B cell (primary cell): ENCODE data around the gene ZCCHC7. TPM values are rescaled to one million over a fixed set of nuclear protein-coding genes. Genes with fewer than 3 reads are reported as not detected.
"Not testable (repeated sequence)": the region's sequence is repeated elsewhere in the genome, so short reads cannot be mapped to it uniquely, and the experiment has no call there.

Experiments
- ATAC-seq: fragments of 200-7000 bp; cut with Tn5 transposase; one replicate; pipeline ENCODE4 v1.10.0; 2021; ENCODE audit warnings: low read depth, mild to moderate bottlenecking, moderate number of reproducible peaks, moderate library complexity
- CTCF ChIA-PET: fragments of 350-600 bp; sonication (Branson Sonifier 250); formaldehyde crosslinking; loops from one replicate; lab custom pipeline; 2021; ENCODE audit warnings: antibody characterized with exemption, inconsistent platforms; lab: Charles Lee
- POLR2A ChIA-PET: fragments of 350-600 bp; sonication (Branson Sonifier 250); formaldehyde crosslinking; loops from one replicate; lab custom pipeline; 2021; ENCODE audit warnings: antibody characterized with exemption; lab: Charles Lee
- DNase-seq: peaks from one replicate; pipeline ENCODE4 v3.0.0; 2013
- H2AFZ ChIP-seq: 2 replicates; pipeline ENCODE4 v1.6.1; 2012; ENCODE audit warnings: mild to moderate bottlenecking, low read depth, low read length; ENCODE audit not compliant: insufficient read depth, poor library complexity, severe bottlenecking
- H3K27ac ChIP-seq, 2 donors: 1 replicate in 1 of 2; 2 replicates in 1 of 2; pipeline ENCODE4 v1.5.1; 2012 to 2013; ENCODE audit warnings: low read length in 2 of 2, mild to moderate bottlenecking in 2 of 2, moderate library complexity in 1 of 2
- H3K27me3 ChIP-seq, 4 experiments: fragments of 200-600 bp in 1 of 4; sonication (generic) in 1 of 4; replicated peaks in 1 of 4; 1 replicate in 2 of 4; 2 replicates in 2 of 4; pipeline versions ENCODE4 v1.6.1 to v1.7.0; 2013 to 2016; ENCODE audit warnings: low read length in 3 of 4, mild to moderate bottlenecking in 2 of 4, mixed read lengths in 1 of 4, moderate library complexity in 1 of 4; ENCODE audit not compliant: insufficient read depth in 4 of 4, control insufficient read depth in 3 of 4; ENCODE audit errors: control extremely low read depth in 1 of 4
- H3K36me3 ChIP-seq, 2 experiments: replicated peaks in 1 of 2; 1 replicate in 1 of 2; 2 replicates in 1 of 2; pipeline versions ENCODE4 v1.6.1 to v1.7.1; 2013; ENCODE audit warnings: low read length in 1 of 2; ENCODE audit not compliant: insufficient read depth in 2 of 2, control insufficient read depth in 1 of 2; ENCODE audit errors: control extremely low read depth in 1 of 2, extremely low read depth in 1 of 2
- H3K4me1 ChIP-seq, 2 donors: fragments of 200-600 bp in 1 of 2; sonication (generic) in 1 of 2; 1 replicate in 1 of 2; 2 replicates in 1 of 2; pipeline versions ENCODE4 v1.5.1 to v1.6.1; 2013 to 2017; ENCODE audit warnings: low read length in 2 of 2; ENCODE audit not compliant: control insufficient read depth in 2 of 2, insufficient read depth in 2 of 2
- H3K4me2 ChIP-seq: replicated peaks from 2 replicates; pipeline ENCODE3; 2012; ENCODE audit warnings: mild to moderate bottlenecking, low read depth, low read length; ENCODE audit not compliant: poor library complexity, severe bottlenecking
- H3K4me3 ChIP-seq, 5 experiments: fragments of 200-600 bp in 1 of 5; sonication (generic) in 1 of 5; 1 replicate in 3 of 5; 2 replicates in 2 of 5; pipeline versions ENCODE4 v1.5.1 to v1.7.0; 2011 to 2016; ENCODE audit warnings: low read length in 4 of 5, mild to moderate bottlenecking in 4 of 5, low read depth in 2 of 5, control low read depth in 1 of 5, moderate library complexity in 1 of 5; ENCODE audit not compliant: insufficient read depth in 1 of 5; ENCODE audit errors: control extremely low read depth in 1 of 5, extremely low read depth in 1 of 5
- H3K79me2 ChIP-seq: fragments of 200-600 bp; sonication (generic); one replicate; pipeline ENCODE4 v1.6.0; 2016; ENCODE audit warnings: low read length; ENCODE audit not compliant: control insufficient read depth, insufficient read depth
- H3K9ac ChIP-seq: fragments of 200-600 bp; sonication (generic); 2 replicates; pipeline ENCODE4 v1.6.1; 2017; ENCODE audit warnings: mild to moderate bottlenecking, low read length, moderate library complexity
- H3K9me3 ChIP-seq, 3 donors: one replicate each; pipeline versions ENCODE4 v1.6.1 to v1.7.1; 2013; ENCODE audit warnings: low read length in 2 of 3; ENCODE audit not compliant: control insufficient read depth in 2 of 3, insufficient read depth in 1 of 3; ENCODE audit errors: control extremely low read depth in 1 of 3
- H4K20me1 ChIP-seq: 2 replicates; pipeline ENCODE4 v1.6.0; 2012; ENCODE audit warnings: mild to moderate bottlenecking, low read length; ENCODE audit not compliant: insufficient read depth, control insufficient read depth, poor library complexity, severe bottlenecking
- H3K27ac Mint-ChIP-seq: one replicate; pipeline ENCODE4 v1.8.0; 2021; ENCODE audit warnings: mixed read lengths
- H3K27me3 Mint-ChIP-seq: one replicate; pipeline ENCODE4 v1.8.0; 2021; ENCODE audit warnings: mixed read lengths
- H3K4me1 Mint-ChIP-seq: one replicate; pipeline ENCODE4 v1.8.0; 2021; ENCODE audit warnings: mixed read lengths
- H3K4me3 Mint-ChIP-seq: one replicate; pipeline ENCODE4 v1.8.0; 2021; ENCODE audit warnings: mixed read lengths
- H3K9me3 Mint-ChIP-seq: one replicate; pipeline ENCODE4 v1.8.0; 2022; ENCODE audit warnings: mixed read lengths; ENCODE audit not compliant: insufficient read depth
- EZH2 ChIP-seq: IDR thresholded peaks from 2 replicates; pipeline ENCODE4 v1.6.1; 2012; ENCODE audit warnings: borderline replicate concordance, low read depth, mild to moderate bottlenecking, moderate library complexity, low read length; ENCODE audit not compliant: insufficient read depth, poor library complexity, severe bottlenecking
- WGBS: methylation state at CpG from one replicate; pipeline ENCODE4 v1.1.5; 2013; ENCODE audit warnings: missing lambda C conversion rate; ENCODE audit not compliant: insufficient coverage; 5-methylcytosine and 5-hydroxymethylcytosine counted together
- intact Hi-C: fragments of 100-400 bp; cut with micrococcal nuclease; formaldehyde crosslinking; loops from one replicate; pipeline ENCODE4 v1.10.0; 2022
- polyA plus RNA-seq: library from polyadenylated mRNA; depleted of rRNA; stranded (reverse); fragments of >200 nt; gene quantifications from 2 replicates; pipeline ENCODE4 v1.2.3, GENCODE V29; 2012
- total RNA-seq, 2 donors: library from RNA; stranded (reverse); fragments of 120-200 nt in 1 of 2; gene quantifications; 1 replicate in 1 of 2; 2 replicates in 1 of 2; pipeline versions ENCODE4 v1.2.3 to v1.2.4, GENCODE V29; 2013 to 2022
- TF ChIP-seq, protein P1 (sequence below): fragments of 200-600 bp; IDR thresholded peaks from one replicate; pipeline ENCODE4 v1.8.0; 2022; ENCODE audit warnings: antibody characterized with exemption, mild to moderate bottlenecking

The ZCCHC7 gene
- total and polyA plus RNA-seq, 2 donors (not counting 1 experiment from before 2014, with no cell fraction given) = 56.3 to 83.5 TPM

DNA sequence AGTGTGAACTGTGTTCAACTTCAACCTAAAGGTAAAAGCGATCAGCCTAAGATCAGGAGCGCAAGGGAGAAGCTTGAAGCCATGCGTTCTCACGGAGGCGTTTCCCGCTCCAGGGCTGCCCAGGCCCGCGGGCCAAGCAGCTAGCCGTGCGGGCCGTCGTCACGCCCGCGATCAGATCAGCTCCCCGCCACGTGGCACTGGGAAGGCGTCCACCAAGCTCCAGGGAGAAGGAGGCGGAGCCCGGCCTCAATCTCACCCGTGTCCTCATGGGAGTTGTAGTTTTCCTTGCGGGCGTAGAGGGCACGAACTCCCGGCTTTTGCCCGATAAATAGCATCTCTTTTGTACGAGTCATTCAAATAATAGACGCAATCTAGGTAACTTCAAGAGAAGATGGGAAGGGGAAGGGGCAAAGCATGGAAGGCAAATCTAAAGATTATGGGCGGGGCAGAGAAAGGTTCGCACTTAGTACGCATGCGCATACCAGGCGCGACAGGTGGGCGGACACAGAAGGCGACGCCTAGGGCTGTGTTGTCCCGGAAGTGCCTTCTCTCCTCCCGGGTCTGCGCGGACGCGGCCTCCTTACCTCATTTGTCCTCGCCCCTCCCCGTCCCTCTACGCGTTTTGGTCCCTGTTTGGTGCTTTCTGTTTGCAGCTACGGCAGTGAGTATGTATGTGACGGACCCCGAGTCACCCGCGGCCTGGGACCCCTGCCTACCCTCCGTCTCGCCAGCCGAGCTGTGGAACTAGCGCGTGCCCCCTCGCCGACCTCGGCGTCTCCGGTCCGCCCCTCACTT is 40.8 kb upstream of the ZCCHC7 start:
- H4K20me1 ChIP-seq = no peaks in the 10 kb centered on the region
- peak overlapping the region; percentile 99 for H3K4me3 Mint-ChIP-seq
- H3K27ac ChIP-seq = peak overlapping the region; percentile 91 to 97
- peaks cover 71% of the 10 kb centered on the region for H3K79me2 ChIP-seq
- 3% methylated on average over 56 of the region's 63 CpGs for WGBS
- no peaks in the 10 kb centered on the region for H3K36me3 ChIP-seq
- H3K4me3 ChIP-seq = peak overlapping the region; percentile 84 to 99 (median 95)
- peak; percentile 95 for ATAC-seq
- peak overlapping the region; percentile 98 for H3K27ac Mint-ChIP-seq
- H3K4me1 Mint-ChIP-seq = peaks cover 74% of the 10 kb centered on the region
- H3K9ac ChIP-seq = peak overlapping the region; percentile 99
- DNase-seq = peak; percentile 96
- no peaks in the 10 kb centered on the region for H3K27me3 Mint-ChIP-seq
- TF ChIP-seq, protein P1, sequence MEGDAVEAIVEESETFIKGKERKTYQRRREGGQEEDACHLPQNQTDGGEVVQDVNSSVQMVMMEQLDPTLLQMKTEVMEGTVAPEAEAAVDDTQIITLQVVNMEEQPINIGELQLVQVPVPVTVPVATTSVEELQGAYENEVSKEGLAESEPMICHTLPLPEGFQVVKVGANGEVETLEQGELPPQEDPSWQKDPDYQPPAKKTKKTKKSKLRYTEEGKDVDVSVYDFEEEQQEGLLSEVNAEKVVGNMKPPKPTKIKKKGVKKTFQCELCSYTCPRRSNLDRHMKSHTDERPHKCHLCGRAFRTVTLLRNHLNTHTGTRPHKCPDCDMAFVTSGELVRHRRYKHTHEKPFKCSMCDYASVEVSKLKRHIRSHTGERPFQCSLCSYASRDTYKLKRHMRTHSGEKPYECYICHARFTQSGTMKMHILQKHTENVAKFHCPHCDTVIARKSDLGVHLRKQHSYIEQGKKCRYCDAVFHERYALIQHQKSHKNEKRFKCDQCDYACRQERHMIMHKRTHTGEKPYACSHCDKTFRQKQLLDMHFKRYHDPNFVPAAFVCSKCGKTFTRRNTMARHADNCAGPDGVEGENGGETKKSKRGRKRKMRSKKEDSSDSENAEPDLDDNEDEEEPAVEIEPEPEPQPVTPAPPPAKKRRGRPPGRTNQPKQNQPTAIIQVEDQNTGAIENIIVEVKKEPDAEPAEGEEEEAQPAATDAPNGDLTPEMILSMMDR = no peak
- no peak for TF ChIP-seq EZH2
- intact Hi-C loops = loop anchor here (1.0 to 2.0 kb wide), 5 partner anchors 41 to 249 kb away; partner anchors contain the start of gene ZCCHC7
- peaks cover 54 to 55% of the 10 kb centered on the region in 2 donors for H3K4me1 ChIP-seq
- peak overlapping the region; percentile 89 for H2AFZ ChIP-seq
- no peaks in the 10 kb centered on the region for H3K9me3 ChIP-seq
- H3K27me3 ChIP-seq = no peaks in the 10 kb centered on the region
- POLR2A ChIA-PET = interaction anchor here (0.8 to 2.8 kb wide), 7 partner anchors 17 to 245 kb away, joined by 3 to 21 read pairs (median 4); partner anchors contain the start of gene ZCCHC7
- no peaks in the 10 kb centered on the region for H3K9me3 Mint-ChIP-seq
- CTCF ChIA-PET = interaction anchor here (0.6 to 2.4 kb wide), 9 partner anchors 24 to 207 kb away, joined by 3 to 13 read pairs (median 5); partner anchors contain the start of genes PAX5 and ZCCHC7
- H3K4me2 ChIP-seq = peak overlapping the region; percentile 78

DNA sequence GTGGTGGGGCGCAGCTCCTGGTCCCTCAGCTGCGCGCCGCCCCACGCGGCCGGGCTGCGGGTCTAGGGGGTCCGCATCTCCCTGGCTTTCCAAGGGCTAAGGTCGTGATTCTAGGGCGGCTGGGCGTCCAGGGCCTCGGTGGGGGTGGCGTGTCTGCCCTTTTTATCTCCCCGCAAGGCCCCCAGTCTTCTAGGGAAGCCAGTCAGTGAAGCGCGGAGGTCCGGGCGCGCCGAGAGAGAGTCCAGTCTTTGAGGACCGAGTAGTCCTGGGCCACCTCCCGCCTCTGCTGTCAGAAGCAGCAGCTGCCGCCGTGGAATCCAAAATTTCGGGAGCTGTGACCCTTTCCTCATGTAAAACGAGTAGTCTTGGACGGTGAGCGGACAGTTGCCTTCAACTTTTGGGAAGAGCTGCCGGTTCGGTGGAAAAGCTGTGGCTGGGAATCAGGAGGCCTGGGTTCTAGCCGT is 40.2 kb upstream of the ZCCHC7 start:
- H3K36me3 ChIP-seq, intact Hi-C loops, H3K9me3 ChIP-seq, H3K27me3 ChIP-seq, H4K20me1 ChIP-seq, H3K9me3 Mint-ChIP-seq, H3K27me3 Mint-ChIP-seq, DNase-seq: not testable (repeated sequence)
- H3K27ac Mint-ChIP-seq = peak overlapping the region; percentile 98
- Histone ChIP-seq H3K4me2 (peak overlapping the region; percentile 78), H3K9ac (peak overlapping the region; percentile 99), H3K4me3 (peak overlapping the region; percentile 84 to 99 (median 95)), H2AFZ (peak overlapping the region; percentile 89), H3K4me1 (peaks cover 54 to 55% of the 10 kb centered on the region in 2 donors), H3K79me2 (peaks cover 77% of the 10 kb centered on the region), H3K27ac (peak overlapping the region; percentile 91 to 97)
- ChIA-PET POLR2A (interaction anchor here (0.7 to 2.8 kb wide), 8 partner anchors 18 to 244 kb away, joined by 3 to 21 read pairs (median 4); partner anchors contain the start of gene ZCCHC7), CTCF (interaction anchor here (0.6 to 2.4 kb wide), 11 partner anchors 10 to 207 kb away, joined by 3 to 13 read pairs (median 4); partner anchors contain the start of genes PAX5 and ZCCHC7)
- peak; percentile 3 for ATAC-seq
- H3K4me1 Mint-ChIP-seq = peaks cover 73% of the 10 kb centered on the region
- 1% methylated on average over 31 of the region's 32 CpGs for WGBS
- peak overlapping the region; percentile 99 for H3K4me3 Mint-ChIP-seq

DNA sequence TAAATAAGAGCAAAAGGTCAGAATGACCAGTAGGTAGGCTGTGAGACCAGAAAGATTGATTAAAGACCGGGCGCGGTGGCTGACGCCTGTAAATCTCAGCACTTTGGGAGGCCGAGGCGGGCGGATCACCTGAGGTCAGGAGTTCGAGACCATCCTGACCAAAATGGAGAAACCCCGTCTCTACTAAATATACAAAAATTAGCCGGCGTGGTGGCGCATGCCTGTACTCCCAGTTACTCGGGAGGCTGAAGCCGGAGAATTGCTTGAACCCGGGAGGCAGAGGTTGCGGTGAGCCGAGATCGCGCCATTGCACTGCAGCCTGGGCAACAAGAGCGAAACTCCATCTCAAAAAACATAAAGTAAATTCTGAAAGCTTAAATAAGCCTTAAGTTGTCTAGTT is 38.9 kb upstream of the ZCCHC7 start:
- Histone ChIP-seq H3K79me2 (peaks cover 79% of the 10 kb centered on the region), H3K4me2 (peak overlapping the region; percentile 78), H3K4me1 (peaks cover 49 to 55% of the 10 kb centered on the region in 2 donors), H3K4me3 (peak overlapping the region in 2 of 5 experiments; percentile 90 to 98)
- H3K9me3 ChIP-seq, H3K27me3 ChIP-seq, intact Hi-C loops, H2AFZ ChIP-seq, H4K20me1 ChIP-seq, H3K27me3 Mint-ChIP-seq, H3K9ac ChIP-seq, H3K36me3 ChIP-seq, H3K9me3 Mint-ChIP-seq, ATAC-seq, H3K27ac ChIP-seq, DNase-seq: not testable (repeated sequence)
- ChIA-PET POLR2A (interaction anchor here (2.8 kb wide), 1 partner anchor 39 kb away, joined by 21 read pairs; the partner anchor contains the start of gene ZCCHC7), CTCF (interaction anchor here (1.0 to 1.7 kb wide), 4 partner anchors 46 to 229 kb away, joined by 3 to 4 read pairs (median 3); no protein-coding TSS in a partner anchor)
- H3K27ac Mint-ChIP-seq = peak overlapping the region; percentile 23
- 100% methylated on average over 2 of the region's 20 CpGs for WGBS
- H3K4me1 Mint-ChIP-seq = peaks cover 73% of the 10 kb centered on the region
- H3K4me3 Mint-ChIP-seq = peak overlapping the region; percentile 99
